DND-41 (cell line): ENCODE measurements around the gene MMP10.

Source experiments
- EZH2 ChIP-seq: IDR thresholded peaks from 3 replicates; pipeline ENCODE4 v1.6.1; 2012; ENCODE audit warnings: borderline replicate concordance, low read depth, mild to moderate bottlenecking, moderate library complexity, low read length, inconsistent platforms; ENCODE audit not compliant: severe bottlenecking
- TF ChIP-seq, protein P1 (sequence below): IDR thresholded peaks from 2 replicates; pipeline ENCODE4 v1.5.1; 2012; ENCODE audit warnings: borderline replicate concordance, low read length, moderate library complexity, mild to moderate bottlenecking; ENCODE audit not compliant: poor library complexity, severe bottlenecking; ENCODE audit errors: extremely low read depth

GRCh38 chr11:102780491-102780918 lies at the start of gene MMP10:
- TF ChIP-seq, protein P1, sequence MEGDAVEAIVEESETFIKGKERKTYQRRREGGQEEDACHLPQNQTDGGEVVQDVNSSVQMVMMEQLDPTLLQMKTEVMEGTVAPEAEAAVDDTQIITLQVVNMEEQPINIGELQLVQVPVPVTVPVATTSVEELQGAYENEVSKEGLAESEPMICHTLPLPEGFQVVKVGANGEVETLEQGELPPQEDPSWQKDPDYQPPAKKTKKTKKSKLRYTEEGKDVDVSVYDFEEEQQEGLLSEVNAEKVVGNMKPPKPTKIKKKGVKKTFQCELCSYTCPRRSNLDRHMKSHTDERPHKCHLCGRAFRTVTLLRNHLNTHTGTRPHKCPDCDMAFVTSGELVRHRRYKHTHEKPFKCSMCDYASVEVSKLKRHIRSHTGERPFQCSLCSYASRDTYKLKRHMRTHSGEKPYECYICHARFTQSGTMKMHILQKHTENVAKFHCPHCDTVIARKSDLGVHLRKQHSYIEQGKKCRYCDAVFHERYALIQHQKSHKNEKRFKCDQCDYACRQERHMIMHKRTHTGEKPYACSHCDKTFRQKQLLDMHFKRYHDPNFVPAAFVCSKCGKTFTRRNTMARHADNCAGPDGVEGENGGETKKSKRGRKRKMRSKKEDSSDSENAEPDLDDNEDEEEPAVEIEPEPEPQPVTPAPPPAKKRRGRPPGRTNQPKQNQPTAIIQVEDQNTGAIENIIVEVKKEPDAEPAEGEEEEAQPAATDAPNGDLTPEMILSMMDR = peak; percentile 18
- TF ChIP-seq EZH2 = no peak
